ENCODE results near the gene ATG12. TPM values are rescaled to one million over a fixed set of nuclear protein-coding genes. Genes with fewer than 3 reads are reported as not detected.

Gene ATG12
- total RNA-seq, 1 donor, result 80.0 TPM

GRCh38 chr5:115788440-115788839 is 52.9 kb downstream of the ATG12 start:
- no peaks in the 10 kb centered on the region for H3K9me3 ChIP-seq (ENCODE audit: low read depth, low read length)
- no peaks in the 10 kb centered on the region for H3K79me2 ChIP-seq (ENCODE audit: insufficient read depth, low read length)
- no peak for DNase-seq (ENCODE audit: insufficient read length, low spot score, missing footprints)
- no peak overlapping the region for H3K4me2 ChIP-seq (ENCODE audit: insufficient read depth, low read length)
- H3K4me1 ChIP-seq (ENCODE audit: insufficient read depth, low read length), result no peaks in the 10 kb centered on the region
- H3K4me3 ChIP-seq (ENCODE audit: insufficient read depth, low read length), result no peak overlapping the region
- H3K27me3 ChIP-seq (ENCODE audit: insufficient read depth, low read length), result no peaks in the 10 kb centered on the region
- H3K27ac ChIP-seq (ENCODE audit: low read depth, low read length), result no peak overlapping the region
- H3K36me3 ChIP-seq (ENCODE audit: insufficient read depth, low read length), result no peaks in the 10 kb centered on the region
- no peak for TF ChIP-seq CTCF (IDR thresholded peaks at IDR 0.05; ENCODE audit: extremely low read depth, low read depth, low read length)
- H2AFZ ChIP-seq (ENCODE audit: low read length), result no peak overlapping the region
- H4K20me1 ChIP-seq (ENCODE audit: insufficient read depth, low read length), result no peaks in the 10 kb centered on the region

DNA sequence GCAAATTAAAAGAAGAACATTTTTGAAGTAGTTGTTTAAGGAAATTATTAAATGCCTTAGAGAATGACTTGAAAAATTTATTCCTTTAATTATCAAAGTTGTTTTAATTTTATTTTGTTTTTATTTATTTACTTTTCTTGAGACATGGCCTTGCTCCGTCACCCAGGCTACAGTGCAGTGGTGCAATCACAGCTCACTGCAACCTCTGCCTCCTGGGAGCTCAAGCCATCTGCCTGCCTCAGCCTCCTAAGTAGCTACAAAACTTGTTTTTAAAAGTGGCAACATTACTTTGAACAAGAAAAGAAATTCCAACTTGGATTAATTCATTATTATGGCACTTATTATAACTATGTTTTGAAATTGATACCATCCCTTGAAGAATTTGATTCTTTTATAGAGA is 53.9 kb downstream of the ATG12 start:
- Histone ChIP-seq H2AFZ (ENCODE audit: low read length) (no peak overlapping the region), H3K4me3 (ENCODE audit: insufficient read depth, low read length) (no peak overlapping the region), H3K4me2 (ENCODE audit: insufficient read depth, low read length) (no peak overlapping the region), H3K36me3 (ENCODE audit: insufficient read depth, low read length) (no peaks in the 10 kb centered on the region), H3K27me3 (ENCODE audit: insufficient read depth, low read length) (no peaks in the 10 kb centered on the region), H3K9me3 (ENCODE audit: low read depth, low read length) (no peaks in the 10 kb centered on the region), H3K27ac (ENCODE audit: low read depth, low read length) (no peak overlapping the region), H3K79me2 (ENCODE audit: insufficient read depth, low read length) (no peaks in the 10 kb centered on the region), H3K4me1 (ENCODE audit: insufficient read depth, low read length) (no peaks in the 10 kb centered on the region), H4K20me1 (ENCODE audit: insufficient read depth, low read length) (no peaks in the 10 kb centered on the region)
- no peak for TF ChIP-seq CTCF (IDR thresholded peaks at IDR 0.05; ENCODE audit: extremely low read depth, low read depth, low read length)
- no peak for DNase-seq (ENCODE audit: insufficient read length, low spot score, missing footprints)

GRCh38 chr5:115785381-115786065 is 55.8 kb downstream of the ATG12 start:
- Histone ChIP-seq H3K27me3 (ENCODE audit: insufficient read depth, low read length) (no peaks in the 10 kb centered on the region), H3K9me3 (ENCODE audit: low read depth, low read length) (no peaks in the 10 kb centered on the region), H3K27ac (ENCODE audit: low read depth, low read length) (no peak overlapping the region), H4K20me1 (ENCODE audit: insufficient read depth, low read length) (no peaks in the 10 kb centered on the region), H2AFZ (ENCODE audit: low read length) (no peak overlapping the region), H3K79me2 (ENCODE audit: insufficient read depth, low read length) (no peaks in the 10 kb centered on the region), H3K4me1 (ENCODE audit: insufficient read depth, low read length) (no peaks in the 10 kb centered on the region), H3K36me3 (ENCODE audit: insufficient read depth, low read length) (no peaks in the 10 kb centered on the region), H3K4me2 (ENCODE audit: insufficient read depth, low read length) (no peak overlapping the region), H3K4me3 (ENCODE audit: insufficient read depth, low read length) (no peak overlapping the region)
- DNase-seq (ENCODE audit: insufficient read length, low spot score, missing footprints), result no peak
- TF ChIP-seq CTCF (IDR thresholded peaks at IDR 0.05; ENCODE audit: extremely low read depth, low read depth, low read length), result no peak

- Histone ChIP-seq H3K79me2 (ENCODE audit: insufficient read depth, low read length) (no peaks in the 10 kb centered on the region), H3K9me3 (ENCODE audit: low read depth, low read length) (no peaks in the 10 kb centered on the region), H3K4me1 (ENCODE audit: insufficient read depth, low read length) (no peaks in the 10 kb centered on the region), H3K36me3 (ENCODE audit: insufficient read depth, low read length) (no peaks in the 10 kb centered on the region), H3K4me2 (ENCODE audit: insufficient read depth, low read length) (no peak overlapping the region), H3K27ac (ENCODE audit: low read depth, low read length) (no peak overlapping the region), H3K27me3 (ENCODE audit: insufficient read depth, low read length) (no peaks in the 10 kb centered on the region), H3K4me3 (ENCODE audit: insufficient read depth, low read length) (no peak overlapping the region), H4K20me1 (ENCODE audit: insufficient read depth, low read length) (no peaks in the 10 kb centered on the region), H2AFZ (ENCODE audit: low read length) (no peak overlapping the region)
- DNase-seq (ENCODE audit: insufficient read length, low spot score, missing footprints), result no peak
- TF ChIP-seq CTCF (IDR thresholded peaks at IDR 0.05; ENCODE audit: extremely low read depth, low read depth, low read length), result no peak
Measured at GRCh38 chr5:115778417-115778816, 62.9 kb downstream of the ATG12 start.

Other genes starting within 250 kb of the ATG12 start
- gene TICAM2, start 239.1 kb downstream of the ATG12 start, total RNA-seq, result 6.9 and 9.1 TPM in 2 replicates
- gene TMED7, start 215.5 kb downstream of the ATG12 start, total RNA-seq, result 137 and 151 TPM in 2 replicates
- gene CDO1, start 24.9 kb downstream of the ATG12 start, total RNA-seq, result 8.0 and 8.3 TPM in 2 replicates
- gene AP3S1, start 370 bp upstream of the ATG12 start, total RNA-seq, result 109 and 131 TPM in 2 replicates
- under 0.01 and 0.59 TPM in 2 replicates for gene LVRN, start 120.9 kb upstream of the ATG12 start, total RNA-seq
- gene ARL14EPL, start 190.9 kb upstream of the ATG12 start, total RNA-seq, result not detected in 2 replicates
- gene COMMD10, start 243.5 kb upstream of the ATG12 start, total RNA-seq, result 29.7 and 30.4 TPM in 2 replicates

Data from osteoblast (primary cell).